ENCODE measurements around the gene STARD3. TPM values are rescaled to one million over a fixed set of nuclear protein-coding genes. Genes with fewer than 3 reads are reported as not detected.

The STARD3 gene
- polyA plus RNA-seq, 1 donor from 2014 or later: 105 TPM

- H3K9me3 ChIP-seq (ENCODE audit: low read length): no peaks in the 10 kb centered on the region
- H4K20me1 ChIP-seq (ENCODE audit: insufficient read depth): no peaks in the 10 kb centered on the region
- no peak overlapping the region for H3K4me2 ChIP-seq (ENCODE audit: low read length)
- H3K4me3 ChIP-seq (ENCODE audit: low read length): peak overlapping the region; percentile 88
- no peak overlapping the region for H3K27ac ChIP-seq (ENCODE audit: low read length)
- H2AFZ ChIP-seq (ENCODE audit: low read depth, low read length): no peak overlapping the region
- no peaks in the 10 kb centered on the region for H3K36me3 ChIP-seq (ENCODE audit: insufficient read depth, low read length)
- TF ChIP-seq CTCF (IDR thresholded peaks at IDR 0.05; ENCODE audit: poor library complexity, severe bottlenecking): no peak
- TF ChIP-seq SMC3 (conservative IDR thresholded peaks at IDR 0.05; ENCODE audit: poor library complexity): no peak
- TF ChIP-seq EP300 (conservative IDR thresholded peaks at IDR 0.05; ENCODE audit: poor library complexity, severe bottlenecking): no peak
- no peak for TF ChIP-seq POLR2AphosphoS5 (IDR thresholded peaks at IDR 0.05)
- TF ChIP-seq TAF1 (IDR thresholded peaks at IDR 0.05; ENCODE audit: low read depth): no peak
- no peak for TF ChIP-seq EZH2 (IDR thresholded peaks at IDR 0.05; ENCODE audit: borderline replicate concordance, insufficient read depth, low read length, poor library complexity, severe bottlenecking)
- TF ChIP-seq RAD21 (conservative IDR thresholded peaks at IDR 0.05): no peak
- no peak for TF ChIP-seq MXI1 (conservative IDR thresholded peaks at IDR 0.05; ENCODE audit: poor library complexity, severe bottlenecking)
- TF ChIP-seq REST (IDR thresholded peaks at IDR 0.05; ENCODE audit: borderline replicate concordance): no peak
- no peak overlapping the region for H3K9ac ChIP-seq (ENCODE audit: low read length)
- H3K9me2 ChIP-seq (ENCODE audit: insufficient read depth, low read length): no peaks in the 10 kb centered on the region
- H3K79me2 ChIP-seq (replicated peaks; ENCODE audit: insufficient read depth, low read length): peaks cover 18% of the 10 kb centered on the region
- H3F3A ChIP-seq (ENCODE audit: insufficient read depth, low read length, poor library complexity, severe bottlenecking): no peaks in the 10 kb centered on the region
- H3K27me3 ChIP-seq (ENCODE audit: insufficient read depth, low read depth, low read length): no peaks in the 10 kb centered on the region
Measured at GRCh38 chr17:39639043-39639442, 2.1 kb downstream of the STARD3 start.

GRCh38 chr17:39639566-39640458 lies 2.9 kb downstream of the STARD3 start:
- H3K9me3 ChIP-seq (ENCODE audit: low read length): no peaks in the 10 kb centered on the region
- H3K36me3 ChIP-seq (ENCODE audit: insufficient read depth, low read length): no peaks in the 10 kb centered on the region
- H4K20me1 ChIP-seq (ENCODE audit: insufficient read depth): no peaks in the 10 kb centered on the region
- H3K9ac ChIP-seq (ENCODE audit: low read length): no peak overlapping the region
- H3K4me3 ChIP-seq (ENCODE audit: low read length): no peak overlapping the region
- H3K27me3 ChIP-seq (ENCODE audit: insufficient read depth, low read depth, low read length): no peaks in the 10 kb centered on the region
- H3K27ac ChIP-seq (ENCODE audit: low read length): no peak overlapping the region
- no peaks in the 10 kb centered on the region for H3F3A ChIP-seq (ENCODE audit: insufficient read depth, low read length, poor library complexity, severe bottlenecking)
- H3K9me2 ChIP-seq (ENCODE audit: insufficient read depth, low read length): no peaks in the 10 kb centered on the region
- peaks cover 18% of the 10 kb centered on the region for H3K79me2 ChIP-seq (replicated peaks; ENCODE audit: insufficient read depth, low read length)
- TF ChIP-seq SMC3 (conservative IDR thresholded peaks at IDR 0.05; ENCODE audit: poor library complexity): no peak
- H2AFZ ChIP-seq (ENCODE audit: low read depth, low read length): no peak overlapping the region
- no peak overlapping the region for H3K4me2 ChIP-seq (ENCODE audit: low read length)

Measured in neural cell (in vitro differentiated cells).